A673 (cell line): ENCODE measurements around the gene NBR1. TPM values are rescaled to one million over a fixed set of nuclear protein-coding genes. Genes with fewer than 3 reads are reported as not detected.
"Not testable (repeated sequence)": the region's sequence is repeated elsewhere in the genome, so short reads cannot be mapped to it uniquely, and the experiment has no call there.

ENCODE experiments used
- BruUV-seq: library from RNA; stranded (reverse); fragments of 400-500 nt; replicated peaks from 2 replicates; lab custom pipeline; 2021; lab: Mats Ljungman, UMichigan
- CTCF ChIA-PET: fragments of 300-600 bp; sonication (Branson Sonifier 250); formaldehyde crosslinking; loops from one replicate; lab custom pipeline; 2022; ENCODE audit warnings: antibody characterized with exemption; lab: Charles Lee
- POLR2A ChIA-PET: fragments of 300-600 bp; sonication (Branson Sonifier 250); formaldehyde crosslinking; loops from one replicate; lab custom pipeline; 2022; ENCODE audit warnings: antibody characterized with exemption; ENCODE audit not compliant: low non-redundant PET; lab: Charles Lee
- DNase-seq: peaks from one replicate; pipeline ENCODE4 v3.0.0-alpha.2; 2015; ENCODE audit warnings: low spot score
- H3K27ac ChIP-seq: fragments of 200-600 bp; sonication (generic); 2 replicates; pipeline ENCODE4 v1.5.1; 2016; ENCODE audit warnings: mixed run types, low read depth, mild to moderate bottlenecking, mixed read lengths, antibody characterized with exemption, low read length; ENCODE audit not compliant: poor library complexity, severe bottlenecking
- H3K27me3 ChIP-seq: fragments of 200-600 bp; sonication (generic); replicated peaks from 2 replicates; pipeline ENCODE4 v1.6.1; 2017; ENCODE audit warnings: mixed run types, low read depth, mild to moderate bottlenecking, mixed read lengths, antibody characterized with exemption, low read length; ENCODE audit not compliant: insufficient read depth, poor library complexity
- H3K36me3 ChIP-seq: fragments of 200-600 bp; sonication (generic); 2 replicates; pipeline ENCODE4 v1.6.1; 2016; ENCODE audit warnings: mixed run types, mild to moderate bottlenecking, mixed read lengths, antibody characterized with exemption, low read length; ENCODE audit not compliant: insufficient read depth, poor library complexity, severe bottlenecking
- H3K4me1 ChIP-seq: fragments of 200-600 bp; sonication (generic); 2 replicates; pipeline ENCODE4 v1.6.1; 2017; ENCODE audit warnings: mixed run types, mild to moderate bottlenecking, mixed read lengths, antibody characterized with exemption, low read length; ENCODE audit not compliant: insufficient read depth, poor library complexity, severe bottlenecking
- H3K4me3 ChIP-seq: fragments of 200-600 bp; sonication (generic); 2 replicates; pipeline ENCODE4 v1.5.1; 2016; ENCODE audit warnings: low read depth, mixed run types, mild to moderate bottlenecking, mixed read lengths, low read length; ENCODE audit not compliant: poor library complexity, severe bottlenecking
- H3K9me3 ChIP-seq: fragments of 200-600 bp; sonication (generic); 2 replicates; pipeline ENCODE4 v1.6.1; 2016; ENCODE audit warnings: mixed run types, low read depth, mild to moderate bottlenecking, mixed read lengths, antibody characterized with exemption, low read length; ENCODE audit not compliant: poor library complexity, severe bottlenecking
- CTCF ChIP-seq: fragments of 300-800, 200-600 bp; sonication (generic); conservative IDR thresholded peaks from 2 replicates; pipeline ENCODE4 v1.5.1; 2017; ENCODE audit warnings: low read depth, mild to moderate bottlenecking, antibody characterized with exemption, low read length, moderate library complexity, mixed read lengths
- EZH2 ChIP-seq: fragments of 200-600 bp; sonication (generic); IDR thresholded peaks from 2 replicates; pipeline ENCODE4 v1.6.1; 2017; ENCODE audit warnings: borderline replicate concordance, low read depth, mild to moderate bottlenecking, mixed read lengths, antibody characterized with exemption, low read length; ENCODE audit not compliant: poor library complexity, severe bottlenecking
- intact Hi-C: fragments of 100-400 bp; cut with micrococcal nuclease; formaldehyde crosslinking; loops from one replicate; pipeline ENCODE4 v1.10.0; 2022; ENCODE audit not compliant: unreplicated experiment
- total RNA-seq: library from RNA; stranded (reverse); gene quantifications from 2 replicates; pipeline ENCODE4 v1.2.3, GENCODE V29; 2021

NBR1 gene
- total RNA-seq, 1 experiment from 2014 or later: 19.5 TPM

GRCh38 chr17:43175213-43176118 lies 4.5 kb downstream of the NBR1 start:
- no peaks in the 10 kb centered on the region for H3K9me3 ChIP-seq
- intact Hi-C loops: no loop called here
- H3K4me3 ChIP-seq: no peak overlapping the region
- no peak overlapping the region for H3K27ac ChIP-seq
- BruUV-seq: no TSS peak
- no peak for DNase-seq
- H3K4me1 ChIP-seq: peaks cover 9% of the 10 kb centered on the region
- no peak for TF ChIP-seq EZH2
- no peak for TF ChIP-seq CTCF
- ChIA-PET CTCF (no interaction called here), POLR2A (no interaction called here)
- H3K27me3 ChIP-seq: no peaks in the 10 kb centered on the region
- peaks cover 3% of the 10 kb centered on the region for H3K36me3 ChIP-seq

GRCh38 chr17:43176119-43176570 lies 5.1 kb downstream of the NBR1 start:
- H3K4me3 ChIP-seq: no peak overlapping the region
- CTCF ChIA-PET: no interaction called here
- H3K27ac ChIP-seq: no peak overlapping the region
- TF ChIP-seq CTCF (no peak), EZH2 (no peak)
- DNase-seq: no peak
- no peaks in the 10 kb centered on the region for H3K27me3 ChIP-seq
- intact Hi-C loops: no loop called here
- POLR2A ChIA-PET: no interaction called here
- H3K36me3 ChIP-seq: peaks cover 3% of the 10 kb centered on the region
- peaks cover 9% of the 10 kb centered on the region for H3K4me1 ChIP-seq
- BruUV-seq: no TSS peak
- no peaks in the 10 kb centered on the region for H3K9me3 ChIP-seq

- Histone ChIP-seq H3K9me3 (no peaks in the 10 kb centered on the region), H3K36me3 (peaks cover 2% of the 10 kb centered on the region), H3K27ac (no peak overlapping the region), H3K4me3 (no peak overlapping the region), H3K27me3 (no peaks in the 10 kb centered on the region), H3K4me1 (no peaks in the 10 kb centered on the region)
- no peak for DNase-seq
- CTCF ChIA-PET: no interaction called here
- intact Hi-C loops: no loop called here
- BruUV-seq: no TSS peak
- POLR2A ChIA-PET: no interaction called here
- TF ChIP-seq EZH2 (no peak), CTCF (no peak)
These were observed 12.9 kb downstream of the NBR1 start for GRCh38 chr17:43183921-43184320.

GRCh38 chr17:43186656-43187055 lies 15.6 kb downstream of the NBR1 start:
- intact Hi-C loops, H3K9me3 ChIP-seq, POLR2A ChIA-PET, CTCF ChIA-PET, H3K4me1 ChIP-seq, BruUV-seq, DNase-seq, H3K27ac ChIP-seq, H3K4me3 ChIP-seq, H3K27me3 ChIP-seq: not testable (repeated sequence)
- H3K36me3 ChIP-seq: peaks cover 20% of the 10 kb centered on the region
